Inferior parietal cortex (tissue), 1 donor: Measurements from ENCODE around the gene MND1.

Source experiments
- DNase-seq: peaks from one replicate; pipeline ENCODE4 v3.0.0-alpha.2; 2016; ENCODE audit errors: extremely low spot score

MND1 gene, protein sequence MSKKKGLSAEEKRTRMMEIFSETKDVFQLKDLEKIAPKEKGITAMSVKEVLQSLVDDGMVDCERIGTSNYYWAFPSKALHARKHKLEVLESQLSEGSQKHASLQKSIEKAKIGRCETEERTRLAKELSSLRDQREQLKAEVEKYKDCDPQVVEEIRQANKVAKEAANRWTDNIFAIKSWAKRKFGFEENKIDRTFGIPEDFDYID

GRCh38 chr4:153344131-153345011, at the start of gene MND1:
MND1 (plus strand) TSS chr4:153344688; CDS start chr4:153344738, 50 bp downstream.
- DNase-seq = peak; percentile 83

DNA sequence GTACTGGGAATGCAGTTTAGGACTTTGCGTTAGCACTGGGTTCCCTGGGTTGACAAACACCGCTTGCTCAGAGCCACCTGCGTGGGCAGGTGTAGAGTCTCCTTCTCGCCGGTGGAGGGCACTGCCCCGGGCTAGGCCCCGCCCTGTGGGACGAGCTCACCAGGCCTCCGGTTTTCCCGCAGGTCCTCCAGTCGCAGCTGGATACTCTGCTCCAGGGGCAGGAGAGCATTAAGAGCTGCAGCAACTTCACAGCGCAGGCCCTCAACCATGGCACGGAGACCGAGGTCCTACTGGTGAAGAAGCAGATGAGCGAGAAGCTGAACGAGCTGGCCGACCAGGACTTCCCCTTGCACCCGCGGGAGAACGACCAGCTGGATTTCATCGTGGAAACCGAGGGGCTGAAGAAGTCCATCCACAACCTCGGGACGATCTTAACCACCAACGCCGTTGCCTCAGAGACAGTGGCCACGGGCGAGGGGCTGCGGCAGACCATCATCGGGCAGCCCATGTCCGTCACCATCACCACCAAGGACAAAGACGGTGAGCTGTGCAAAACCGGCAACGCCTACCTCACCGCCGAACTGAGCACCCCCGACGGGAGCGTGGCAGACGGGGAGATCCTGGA, 49.2 kb upstream of the MND1 start:
- DNase-seq = no peak

- DNase-seq = no peak
Measured at GRCh38 chr4:153296040-153296823, 48.3 kb upstream of the MND1 start.

GRCh38 chr4:153297116-153297515, 47.4 kb upstream of the MND1 start:
- no peak for DNase-seq

DNA sequence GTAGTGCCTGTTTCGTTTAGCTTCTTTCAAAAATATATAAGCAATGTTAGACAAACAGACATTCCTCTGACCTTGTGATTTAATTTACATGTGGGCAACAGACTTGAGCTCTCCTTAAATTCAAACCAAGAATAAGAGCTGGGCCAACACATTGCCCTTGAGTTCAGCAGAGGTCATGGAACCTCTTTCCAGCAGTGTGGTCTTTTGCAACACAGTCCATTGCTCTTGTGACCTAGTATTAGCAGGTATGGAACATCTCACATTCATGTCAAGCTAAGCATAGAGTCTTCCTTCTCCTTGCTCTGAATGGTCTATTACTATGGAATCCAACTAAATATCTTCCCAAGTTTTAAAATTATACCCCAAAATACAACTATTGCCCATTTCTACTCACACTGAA, 33.7 kb upstream of the MND1 start:
- no peak for DNase-seq

GRCh38 chr4:153314915-153315314, 29.6 kb upstream of the MND1 start:
- no peak for DNase-seq

DNA sequence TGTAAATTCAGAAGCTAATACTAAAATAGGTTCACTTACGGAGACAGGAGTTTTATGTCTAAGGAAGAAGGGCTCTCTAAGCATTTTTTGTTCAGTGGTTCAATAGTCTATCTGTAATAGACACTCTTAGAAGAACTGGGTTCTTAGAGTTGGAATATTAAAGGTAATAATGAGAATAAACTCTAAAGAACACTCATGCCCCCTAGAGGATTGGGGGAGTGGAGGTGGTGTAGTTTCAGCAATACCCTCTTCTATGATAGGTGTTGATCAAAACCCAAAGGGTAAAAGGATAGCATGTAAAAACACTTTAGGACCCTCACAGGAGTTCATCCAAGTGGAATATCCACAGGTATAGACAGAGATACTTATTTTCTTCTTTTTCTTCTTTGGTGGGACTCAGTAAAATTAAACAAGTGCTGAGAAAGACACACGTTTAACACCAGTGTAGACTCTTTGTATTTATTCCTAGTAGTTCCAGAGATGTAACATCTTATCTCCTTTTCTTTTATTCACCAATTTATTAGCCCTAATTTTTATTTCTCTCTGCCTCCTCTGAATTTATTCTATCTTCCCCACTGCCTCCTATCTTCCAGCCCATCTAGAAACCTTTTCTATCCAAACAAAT, 25.7 kb upstream of the MND1 start:
- peak; percentile 62 for DNase-seq

- no peak for DNase-seq
Measured at GRCh38 chr4:153322791-153323190, 21.7 kb upstream of the MND1 start.

- DNase-seq = no peak
Measured at GRCh38 chr4:153324046-153324445, 20.4 kb upstream of the MND1 start.

GRCh38 chr4:153325558-153325957, 18.9 kb upstream of the MND1 start:
- DNase-seq = no peak

- no peak for DNase-seq
Measured at GRCh38 chr4:153326513-153326912, 18.0 kb upstream of the MND1 start.

DNA sequence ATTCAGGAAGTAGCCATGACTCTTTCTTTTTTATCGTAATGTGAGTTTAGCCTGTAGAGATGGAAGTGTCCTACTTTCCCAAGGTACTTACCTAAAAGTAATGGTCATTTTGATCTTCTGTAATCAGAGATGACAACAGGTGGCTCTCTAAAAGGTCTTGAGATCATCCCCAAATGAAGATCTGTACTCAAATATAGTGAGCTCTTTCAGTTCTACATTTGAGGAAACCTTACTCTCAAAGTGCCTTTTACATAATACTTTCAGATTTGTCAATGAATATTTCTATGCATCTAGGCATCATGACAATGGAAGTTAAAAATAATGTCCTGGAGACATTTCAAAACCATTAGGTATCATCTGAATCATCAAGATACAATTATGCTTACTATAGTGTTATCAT, 17.2 kb upstream of the MND1 start:
- DNase-seq = no peak

DNA sequence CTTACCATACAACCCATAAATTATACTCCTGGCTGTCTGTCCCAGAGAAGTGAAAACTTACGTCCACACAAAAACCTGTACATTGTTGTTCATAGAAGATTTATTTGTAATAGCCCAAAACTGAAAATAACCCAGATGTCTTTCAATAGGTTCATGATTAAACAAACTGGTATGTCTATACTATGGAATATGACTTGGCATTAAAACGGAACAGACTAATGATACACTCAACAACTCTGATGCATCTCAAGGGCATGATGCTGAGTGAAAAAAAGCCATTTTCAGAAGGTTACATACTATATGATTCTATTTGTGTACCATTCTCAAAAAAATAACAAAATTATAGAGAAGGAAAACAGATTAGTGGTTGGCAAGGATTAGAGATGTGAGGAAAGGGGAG, 11.6 kb upstream of the MND1 start:
- no peak for DNase-seq

DNA sequence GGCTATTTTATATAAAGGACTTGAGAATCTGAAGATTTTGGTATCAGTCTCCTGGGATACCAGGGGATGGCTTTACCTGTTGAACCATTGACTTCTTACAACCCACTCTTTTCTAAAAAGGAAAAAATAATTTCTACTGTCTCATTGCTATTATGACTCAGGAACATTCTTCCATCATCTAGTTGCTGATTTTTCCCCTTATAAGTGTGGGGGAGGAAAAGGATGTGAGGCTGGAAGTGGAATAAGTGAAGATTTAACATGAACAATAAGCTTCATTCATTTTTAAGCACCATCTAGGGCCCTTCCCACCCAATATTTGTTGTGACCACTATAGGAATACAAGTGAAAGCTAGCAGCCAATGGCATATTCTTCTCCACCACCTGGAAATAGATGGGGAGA, 10.6 kb upstream of the MND1 start:
- no peak for DNase-seq

DNA sequence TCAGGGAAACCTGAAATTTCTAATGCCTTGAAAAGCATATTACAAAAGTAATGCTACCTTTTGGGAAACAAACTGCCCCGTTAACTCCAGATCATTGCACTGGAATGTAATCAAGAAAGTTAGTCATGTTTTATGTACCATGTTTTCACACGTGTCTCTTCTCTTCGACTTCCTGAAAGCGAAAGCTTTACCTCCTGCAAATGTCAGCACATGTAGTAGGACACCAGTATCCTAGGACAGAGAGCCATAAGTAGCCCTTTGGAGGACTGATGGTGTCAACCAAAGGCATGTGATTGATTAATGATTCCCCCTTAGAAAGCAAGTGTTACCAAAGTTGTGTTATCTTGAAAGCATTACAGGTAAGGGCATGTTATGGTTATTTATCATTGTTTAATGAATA, 8.8 kb upstream of the MND1 start:
- no peak for DNase-seq

- DNase-seq = no peak
Measured at GRCh38 chr4:153337686-153338085, 6.8 kb upstream of the MND1 start.

DNA sequence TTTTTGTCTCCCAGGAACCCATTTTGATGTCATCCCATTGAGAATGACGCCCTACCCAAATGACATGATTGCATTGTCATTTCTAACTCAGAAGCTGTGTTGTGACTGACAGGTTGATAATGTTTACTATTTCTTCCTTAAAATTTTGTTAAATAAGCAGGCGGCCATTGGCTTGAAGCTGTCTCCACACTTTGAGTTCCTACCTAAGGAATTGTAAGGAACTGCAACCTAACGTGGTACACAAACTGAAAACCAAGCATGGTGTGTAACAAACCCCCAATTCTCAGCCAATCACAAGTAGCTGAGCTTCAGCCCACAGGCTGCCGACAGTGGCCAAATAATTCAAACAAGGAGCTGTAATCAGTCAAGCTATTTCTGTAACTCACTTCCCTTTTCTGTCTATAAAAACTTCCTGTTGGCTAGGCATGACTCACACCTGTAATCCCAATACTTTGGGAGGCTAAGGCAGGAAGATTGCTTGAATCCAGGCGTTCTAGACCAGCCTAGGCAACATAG, 2.9 kb upstream of the MND1 start:
- DNase-seq = no peak

- DNase-seq = no peak
Measured at GRCh38 chr4:153342751-153343552, 1.5 kb upstream of the MND1 start.

GRCh38 chr4:153345012-153345981, 809 bp downstream of the MND1 start:
- peak; percentile 39 for DNase-seq
